Peyer's patch (tissue), 4 donors: ENCODE measurements around the gene USP6NL.

Source experiments
- CTCF ChIP-seq, 6 experiments: fragments of 450-650 bp in 4 of 6; fragments of 200-600 bp in 2 of 6; sonication (generic) in 1 of 6; IDR thresholded peaks; one replicate each; pipeline ENCODE4 v1.5.1; 2017 to 2019; ENCODE audit warnings: antibody characterized with exemption in 6 of 6, mild to moderate bottlenecking in 3 of 6, moderate library complexity in 1 of 6
- POLR2A ChIP-seq, 2 donors: fragments of 450-650 bp; IDR thresholded peaks; one replicate each; pipeline ENCODE4 v1.5.1; 2017; ENCODE audit warnings: antibody characterized with exemption in 2 of 2, mild to moderate bottlenecking in 2 of 2, moderate library complexity in 2 of 2

- TF ChIP-seq CTCF (IDR thresholded peaks at IDR 0.05) = no peak
- no peak for TF ChIP-seq POLR2A (IDR thresholded peaks at IDR 0.05)
These were observed 53.5 kb downstream of the USP6NL start for GRCh38 chr10:11557967-11558366.
